Left hindlimb (tissue), 1 donor: Measurements from ENCODE around the gene CLCF1.

Source experiments
- DNase-seq: peaks from one replicate; pipeline ENCODE4 v3.0.0-alpha.2; 2018

The CLCF1 gene

GRCh38 chr11:67395555-67396258 lies 22.3 kb upstream of the CLCF1 start:
- DNase-seq, result no peak

GRCh38 chr11:67393990-67394389 lies 20.6 kb upstream of the CLCF1 start:
- no peak for DNase-seq

GRCh38 chr11:67393437-67393836 lies 20.0 kb upstream of the CLCF1 start:
- no peak for DNase-seq

- DNase-seq, result no peak
Observed at GRCh38 chr11:67392183-67392715, 18.9 kb upstream of the CLCF1 start.

GRCh38 chr11:67391304-67392182 lies 18.1 kb upstream of the CLCF1 start, which contains the start of gene RAD9A:
Gene RAD9A, plus strand, starts transcription at chr11:67391986. Its CDS starts 59 bp downstream, at chr11:67392045.
- DNase-seq, result peak; percentile 95

- no peak for DNase-seq
Observed at GRCh38 chr11:67390947-67391303, 17.5 kb upstream of the CLCF1 start.

GRCh38 chr11:67389477-67389876 lies 16.1 kb upstream of the CLCF1 start:
- DNase-seq, result no peak

GRCh38 chr11:67387518-67387917 lies 14.1 kb upstream of the CLCF1 start:
- DNase-seq, result no peak

- DNase-seq, result no peak
Observed at GRCh38 chr11:67387069-67387468, 13.7 kb upstream of the CLCF1 start.

GRCh38 chr11:67384851-67385366 lies 11.5 kb upstream of the CLCF1 start:
- DNase-seq, result no peak

GRCh38 chr11:67382276-67383136 lies 9.1 kb upstream of the CLCF1 start:
- peak; percentile 82 for DNase-seq

- DNase-seq, result no peak
Observed at GRCh38 chr11:67381244-67381972, 8.0 kb upstream of the CLCF1 start.

GRCh38 chr11:67379061-67380058 lies 6.0 kb upstream of the CLCF1 start:
- DNase-seq, result no peak

- DNase-seq, result no peak
Observed at GRCh38 chr11:67378544-67378943, 5.1 kb upstream of the CLCF1 start.

- DNase-seq, result no peak
Observed at GRCh38 chr11:67376873-67377808, 3.7 kb upstream of the CLCF1 start.

- DNase-seq, result no peak
Observed at GRCh38 chr11:67376063-67376820, 2.8 kb upstream of the CLCF1 start.

- DNase-seq, result no peak
Observed at GRCh38 chr11:67375320-67376055, 2.1 kb upstream of the CLCF1 start.
